HepG2 (cell line): ENCODE data around the gene GGA2. TPM values are rescaled to one million over a fixed set of nuclear protein-coding genes. Genes with fewer than 3 reads are reported as not detected.

ENCODE experiments used
- CHD2 ChIP-seq: IDR thresholded peaks from 2 replicates; pipeline ENCODE4 v1.6.1; 2011; ENCODE audit warnings: low read depth, low read length, improper control_type of control experiment
- CREBL2 ChIP-seq: sonication (generic); formaldehyde crosslinking; IDR thresholded peaks from 2 replicates; pipeline ENCODE4 v1.8.1; 2023; ENCODE audit warnings: missing genetic modification reagents, mild to moderate bottlenecking, borderline replicate concordance
- GATA4 ChIP-seq: sonication (generic); IDR thresholded peaks from 2 replicates; pipeline ENCODE4 v1.6.1; 2016; ENCODE audit warnings: antibody characterized with exemption, low read depth, borderline replicate concordance
- MLX ChIP-seq: IDR thresholded peaks from 2 replicates; pipeline ENCODE4 v1.6.1; 2016
- NFE2L2 ChIP-seq: fragments of 150-350 bp; IDR thresholded peaks from 2 replicates; pipeline ENCODE4 v1.6.1; 2014; ENCODE audit warnings: low read length
- PREB ChIP-seq: sonication (generic); formaldehyde crosslinking; IDR thresholded peaks from 2 replicates; pipeline ENCODE4 v1.4.0; 2020; ENCODE audit warnings: missing genetic modification reagents
- RARG ChIP-seq: sonication (generic); formaldehyde crosslinking; IDR thresholded peaks from 2 replicates; pipeline ENCODE4 v1.4.0; 2020; ENCODE audit warnings: low read depth, mild to moderate bottlenecking, missing genetic modification reagents
- TCF7 ChIP-seq: sonication (generic); IDR thresholded peaks from 2 replicates; pipeline ENCODE4 v1.6.1; 2016; ENCODE audit warnings: antibody characterized with exemption, low read depth
- ZFP62 ChIP-seq: sonication (generic); formaldehyde crosslinking; IDR thresholded peaks from 2 replicates; pipeline ENCODE4 v1.4.0; 2020; ENCODE audit warnings: missing genetic modification reagents
- ZMYM4 ChIP-seq: sonication (generic); formaldehyde crosslinking; IDR thresholded peaks from 2 replicates; pipeline ENCODE4 v1.8.1; 2023; ENCODE audit warnings: mild to moderate bottlenecking, missing genetic modification reagents
- ZNF280B ChIP-seq: sonication (generic); formaldehyde crosslinking; IDR thresholded peaks from 2 replicates; pipeline ENCODE4 v1.5.0; 2020; ENCODE audit warnings: missing genetic modification reagents, mild to moderate bottlenecking, borderline replicate concordance
- ZNF441 ChIP-seq: sonication (generic); formaldehyde crosslinking; IDR thresholded peaks from 2 replicates; pipeline ENCODE4 v1.7.0; 2021; ENCODE audit warnings: missing genetic modification reagents, borderline replicate concordance
- ZNF460 ChIP-seq: sonication (generic); formaldehyde crosslinking; IDR thresholded peaks from 2 replicates; pipeline ENCODE4 v1.5.1; 2020; ENCODE audit warnings: missing genetic modification reagents, mild to moderate bottlenecking, borderline replicate concordance
- ZNF614 ChIP-seq: IDR thresholded peaks from 2 replicates; pipeline ENCODE4 v1.6.1; 2018; ENCODE audit warnings: missing biosample characterization, missing genetic modification reagents, inconsistent platforms, borderline replicate concordance
- ZNF75D ChIP-seq: sonication (generic); formaldehyde crosslinking; IDR thresholded peaks from 2 replicates; pipeline ENCODE4 v1.8.1; 2023; ENCODE audit warnings: missing genetic modification reagents, mild to moderate bottlenecking, borderline replicate concordance
- ZNF761 ChIP-seq: sonication (generic); formaldehyde crosslinking; conservative IDR thresholded peaks from 2 replicates; pipeline ENCODE4 v1.4.0; 2020; ENCODE audit warnings: mild to moderate bottlenecking, missing genetic modification reagents
- ZNF839 ChIP-seq: sonication (generic); formaldehyde crosslinking; IDR thresholded peaks from 2 replicates; pipeline ENCODE4 v1.4.0; 2020; ENCODE audit warnings: missing genetic modification reagents, mild to moderate bottlenecking, borderline replicate concordance
- ZNF878 ChIP-seq: sonication (generic); formaldehyde crosslinking; IDR thresholded peaks from 2 replicates; pipeline ENCODE4 v1.8.1; 2023; ENCODE audit warnings: mild to moderate bottlenecking, missing genetic modification reagents, moderate library complexity
- ZNF879 ChIP-seq: sonication (generic); formaldehyde crosslinking; IDR thresholded peaks from 2 replicates; pipeline ENCODE4 v1.8.1; 2023; ENCODE audit warnings: missing genetic modification reagents
- polyA plus RNA-seq, 8 experiments: library from polyadenylated mRNA; depleted of rRNA in 3 of 8; stranded (reverse) in 7 of 8; unstranded in 1 of 8; fragments of >200 nt; fragmentation: Illumina TruSeq in 4 of 8; extraction: Trizol in 4 of 8; gene quantifications; 2 replicates each; pipeline versions ENCODE4 v1.2.1 to v1.2.3, GENCODE V29; 2011 to 2016; ENCODE audit warnings: low read depth in 4 of 8, missing spikeins in 1 of 8, mixed read lengths in 1 of 8; ENCODE audit not compliant: insufficient read depth in 1 of 8
- total RNA-seq, 5 experiments: library from RNA; depleted of rRNA; stranded (reverse); fragments of >200 nt; fragmentation: Illumina TruSeq; extraction: Trizol; gene quantifications; 2 replicates each; pipeline ENCODE4 v1.2.3, GENCODE V29; 2016; ENCODE audit warnings: low read depth in 1 of 5

The GGA2 gene
- total and polyA plus RNA-seq, 2 of the 13 experiments (the other 11 are each of a cell fraction or from before 2014, with no cell fraction given) = 51.5 to 69.8 TPM

- TF ChIP-seq ZNF761 (CRISPR knock-in tag) (no peak), ZMYM4 (CRISPR knock-in tag) (no peak), GATA4 (no peak), ZFP62 (no peak), ZNF614 (no peak), ZNF441 (CRISPR knock-in tag) (no peak), NFE2L2 (no peak), ZNF879 (CRISPR knock-in tag) (no peak), ZNF280B (CRISPR knock-in tag) (peak; percentile 73; the same call in 1 of the 2 replicates), PREB (CRISPR knock-in tag) (no peak), ZNF460 (CRISPR knock-in tag) (no peak), MLX (CRISPR knock-in tag) (no peak), CHD2 (no peak), TCF7 (no peak), ZNF75D (CRISPR knock-in tag) (no peak), CREBL2 (CRISPR knock-in tag) (no peak), RARG (no peak), ZNF878 (CRISPR knock-in tag) (no peak), ZNF839 (CRISPR knock-in tag) (0 out of 2 replicates have a peak, but pooled peaks have one; percentile 37)
- TF ChIP-seq, all 625 proteins: peak for 8
Measured at GRCh38 chr16:23534868-23535860, 24.9 kb upstream of the GGA2 start (continued).
